Putamen (tissue), 1 donor: ENCODE results near the gene CCDC194.
"Not testable (repeated sequence)": the region's sequence is repeated elsewhere in the genome, so short reads cannot be mapped to it uniquely, and the experiment has no call there.

ENCODE experiments used
- DNase-seq: peaks from one replicate; pipeline ENCODE4 v3.0.0-alpha.2; 2016; ENCODE audit warnings: low spot score

CCDC194 gene

GRCh38 chr19:17376935-17377600 lies 16.9 kb downstream of the CCDC194 start, which contains the start of gene PLVAP:
PLVAP (minus strand) TSS chr19:17377342; CDS start chr19:17377288, 54 bp downstream.
- no peak for DNase-seq

- DNase-seq, result no peak
These were observed 23.9 kb downstream of the CCDC194 start for GRCh38 chr19:17370026-17370587.

GRCh38 chr19:17365361-17365760 lies 28.6 kb downstream of the CCDC194 start:
- DNase-seq, result no peak

- not testable (repeated sequence) for DNase-seq
These were observed 30.0 kb downstream of the CCDC194 start for GRCh38 chr19:17363852-17364605.

GRCh38 chr19:17359905-17360800 lies 33.8 kb downstream of the CCDC194 start:
- no peak for DNase-seq

GRCh38 chr19:17358395-17358794 lies 35.6 kb downstream of the CCDC194 start:
- no peak for DNase-seq

- no peak for DNase-seq
These were observed 36.3 kb downstream of the CCDC194 start for GRCh38 chr19:17357724-17358123.

GRCh38 chr19:17357078-17357666 lies 36.8 kb downstream of the CCDC194 start:
- no peak for DNase-seq

- no peak for DNase-seq
These were observed 40.6 kb downstream of the CCDC194 start for GRCh38 chr19:17353386-17353785.

GRCh38 chr19:17352608-17353280 lies 41.3 kb downstream of the CCDC194 start:
- DNase-seq, result no peak

GRCh38 chr19:17351815-17352435 lies 42.1 kb downstream of the CCDC194 start:
- DNase-seq, result no peak

GRCh38 chr19:17348700-17349099 lies 45.3 kb downstream of the CCDC194 start:
- DNase-seq, result no peak

- no peak for DNase-seq
These were observed 46.1 kb downstream of the CCDC194 start for GRCh38 chr19:17347877-17348276.

- no peak for DNase-seq
These were observed 46.6 kb downstream of the CCDC194 start for GRCh38 chr19:17347361-17347760.

GRCh38 chr19:17346109-17346671 lies 47.8 kb downstream of the CCDC194 start:
- DNase-seq, result no peak

GRCh38 chr19:17341845-17342244 lies 52.2 kb downstream of the CCDC194 start:
- DNase-seq, result no peak

GRCh38 chr19:17341386-17341785 lies 52.6 kb downstream of the CCDC194 start:
- no peak for DNase-seq

GRCh38 chr19:17340871-17341357 lies 53.1 kb downstream of the CCDC194 start:
- no peak for DNase-seq
